Measurements from ENCODE around the gene C6orf120.

Gene C6orf120

DNA sequence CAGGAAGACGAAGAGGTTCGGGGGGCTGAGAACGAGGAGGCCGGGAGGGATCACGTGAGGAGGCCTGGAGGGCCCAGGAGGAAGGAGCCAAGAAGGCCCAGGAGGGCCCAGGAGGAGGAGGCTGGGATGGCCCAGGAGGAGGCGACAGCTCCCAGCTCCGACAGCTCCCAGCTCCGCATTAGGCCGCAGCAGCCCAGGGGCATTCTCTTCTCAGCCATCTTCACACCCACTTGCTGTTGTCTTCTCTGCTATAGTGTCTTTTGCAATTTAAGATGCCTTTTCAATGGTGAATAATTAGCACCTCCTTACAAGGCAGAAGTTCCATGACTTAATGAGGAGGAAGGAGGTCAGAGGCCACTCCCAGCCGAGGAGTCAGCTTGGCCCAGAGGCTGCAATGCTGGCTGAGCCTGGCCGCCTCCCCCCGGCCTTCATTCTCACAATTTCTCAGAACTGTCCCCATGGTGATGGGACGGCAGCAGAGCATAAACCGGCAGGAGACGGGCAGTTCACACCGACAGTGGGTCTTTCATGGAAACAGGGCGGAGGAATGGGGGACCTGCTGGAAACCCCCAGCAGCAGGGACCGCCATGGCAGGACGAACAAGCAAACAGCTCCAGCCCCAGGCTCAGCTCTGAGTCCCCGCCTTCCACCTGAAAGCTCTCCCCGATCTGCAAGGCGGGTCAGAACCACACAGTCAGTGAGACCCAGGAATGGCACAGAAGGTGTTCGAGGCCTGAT, 45.2 kb upstream of the C6orf120 start:
- H3K79me2 ChIP-seq (ENCODE audit: insufficient read depth, low read depth), result no peaks in the 10 kb centered on the region
- H3K4me2 ChIP-seq, result no peak overlapping the region
- no peak overlapping the region for H2AFZ ChIP-seq (ENCODE audit: low read depth)
- H3K27me3 ChIP-seq (ENCODE audit: insufficient read depth, low read depth), result no peaks in the 10 kb centered on the region
- TF ChIP-seq, protein P1, sequence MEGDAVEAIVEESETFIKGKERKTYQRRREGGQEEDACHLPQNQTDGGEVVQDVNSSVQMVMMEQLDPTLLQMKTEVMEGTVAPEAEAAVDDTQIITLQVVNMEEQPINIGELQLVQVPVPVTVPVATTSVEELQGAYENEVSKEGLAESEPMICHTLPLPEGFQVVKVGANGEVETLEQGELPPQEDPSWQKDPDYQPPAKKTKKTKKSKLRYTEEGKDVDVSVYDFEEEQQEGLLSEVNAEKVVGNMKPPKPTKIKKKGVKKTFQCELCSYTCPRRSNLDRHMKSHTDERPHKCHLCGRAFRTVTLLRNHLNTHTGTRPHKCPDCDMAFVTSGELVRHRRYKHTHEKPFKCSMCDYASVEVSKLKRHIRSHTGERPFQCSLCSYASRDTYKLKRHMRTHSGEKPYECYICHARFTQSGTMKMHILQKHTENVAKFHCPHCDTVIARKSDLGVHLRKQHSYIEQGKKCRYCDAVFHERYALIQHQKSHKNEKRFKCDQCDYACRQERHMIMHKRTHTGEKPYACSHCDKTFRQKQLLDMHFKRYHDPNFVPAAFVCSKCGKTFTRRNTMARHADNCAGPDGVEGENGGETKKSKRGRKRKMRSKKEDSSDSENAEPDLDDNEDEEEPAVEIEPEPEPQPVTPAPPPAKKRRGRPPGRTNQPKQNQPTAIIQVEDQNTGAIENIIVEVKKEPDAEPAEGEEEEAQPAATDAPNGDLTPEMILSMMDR (conservative IDR thresholded peaks at IDR 0.05; ENCODE audit: low read depth, low read length), result no peak
- no peaks in the 10 kb centered on the region for H4K20me1 ChIP-seq (ENCODE audit: insufficient read depth)
- H3K4me1 ChIP-seq (ENCODE audit: low read depth, poor library complexity, severe bottlenecking), result peaks cover 9% of the 10 kb centered on the region
- no peak overlapping the region for H3K27ac ChIP-seq
- H3K36me3 ChIP-seq (ENCODE audit: insufficient read depth), result no peaks in the 10 kb centered on the region
- H3K9ac ChIP-seq, result no peak overlapping the region
- no peak overlapping the region for H3K4me3 ChIP-seq (IDR thresholded peaks at IDR 0.05; ENCODE audit: insufficient read depth, low read depth, low read length)

DNA sequence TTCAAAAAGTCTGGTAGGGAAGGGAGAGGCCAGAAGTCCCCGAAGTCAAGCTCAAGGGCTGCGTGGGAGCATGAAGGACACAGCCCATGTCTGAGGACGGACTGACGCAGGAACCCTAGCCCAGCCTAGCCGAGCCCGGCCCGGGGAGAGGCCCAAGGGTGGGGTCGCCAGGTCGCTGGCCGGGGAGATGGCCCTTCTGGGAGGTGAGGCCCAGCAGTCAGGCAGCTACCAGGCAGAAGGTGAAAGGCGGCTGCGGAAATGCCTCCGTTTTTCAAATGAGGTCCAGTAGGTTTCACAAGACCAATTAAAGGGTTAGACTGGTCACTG, 44.7 kb upstream of the C6orf120 start:
- peaks cover 9% of the 10 kb centered on the region for H3K4me1 ChIP-seq (ENCODE audit: low read depth, poor library complexity, severe bottlenecking)
- no peak overlapping the region for H2AFZ ChIP-seq (ENCODE audit: low read depth)
- no peak overlapping the region for H3K4me2 ChIP-seq
- no peaks in the 10 kb centered on the region for H4K20me1 ChIP-seq (ENCODE audit: insufficient read depth)
- no peaks in the 10 kb centered on the region for H3K36me3 ChIP-seq (ENCODE audit: insufficient read depth)
- no peak overlapping the region for H3K27ac ChIP-seq
- H3K9ac ChIP-seq, result no peak overlapping the region
- no peaks in the 10 kb centered on the region for H3K79me2 ChIP-seq (ENCODE audit: insufficient read depth, low read depth)
- H3K4me3 ChIP-seq (IDR thresholded peaks at IDR 0.05; ENCODE audit: insufficient read depth, low read depth, low read length), result no peak overlapping the region
- H3K27me3 ChIP-seq (ENCODE audit: insufficient read depth, low read depth), result no peaks in the 10 kb centered on the region
- TF ChIP-seq, protein P1 (conservative IDR thresholded peaks at IDR 0.05; ENCODE audit: low read depth, low read length), result no peak

DNA sequence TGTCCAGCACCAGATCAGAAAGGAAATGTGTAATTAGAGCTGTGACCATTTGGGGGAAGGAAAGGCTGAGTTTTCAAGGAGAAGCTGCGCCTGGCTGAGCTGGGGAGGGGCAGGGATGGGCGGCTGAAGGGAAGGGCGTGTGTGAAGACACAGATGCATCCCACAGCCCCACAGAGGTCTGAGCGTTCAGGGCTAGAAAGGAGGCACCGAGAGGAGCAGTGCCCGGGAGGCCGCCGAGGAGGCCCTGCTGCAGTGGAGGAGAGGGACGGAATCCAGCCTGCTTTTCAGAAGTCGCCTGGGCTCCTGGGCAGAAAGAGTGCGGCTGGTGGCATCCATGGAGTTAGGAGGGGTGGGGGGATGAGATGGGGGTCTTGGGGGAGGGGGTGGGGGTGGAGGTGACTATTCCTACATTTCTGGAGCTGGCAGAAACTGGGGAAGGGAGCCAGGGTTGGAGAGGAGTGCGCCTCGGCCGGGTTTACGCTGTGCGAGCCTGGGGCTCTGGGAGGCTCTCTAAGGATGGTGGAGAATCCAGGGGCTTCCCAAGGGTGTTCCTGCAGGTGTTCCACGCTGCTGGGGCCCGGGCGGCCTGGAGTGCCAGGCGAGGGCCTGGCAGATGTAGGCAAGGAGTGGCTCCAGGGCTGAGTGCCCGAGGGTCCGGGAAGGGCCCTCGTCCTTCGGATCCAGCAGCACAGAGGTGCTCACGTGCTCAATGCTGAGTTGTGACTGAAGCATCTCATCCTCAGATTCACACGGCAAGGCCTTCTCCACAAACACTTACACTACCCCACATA, 41.9 kb upstream of the C6orf120 start:
- TF ChIP-seq, protein P1 (conservative IDR thresholded peaks at IDR 0.05; ENCODE audit: low read depth, low read length), result no peak
- Histone ChIP-seq H3K79me2 (ENCODE audit: insufficient read depth, low read depth) (no peaks in the 10 kb centered on the region), H3K4me3 (IDR thresholded peaks at IDR 0.05; ENCODE audit: insufficient read depth, low read depth, low read length) (no peak overlapping the region), H3K27me3 (ENCODE audit: insufficient read depth, low read depth) (no peaks in the 10 kb centered on the region), H3K9ac (no peak overlapping the region), H2AFZ (ENCODE audit: low read depth) (no peak overlapping the region), H3K4me2 (no peak overlapping the region), H4K20me1 (ENCODE audit: insufficient read depth) (no peaks in the 10 kb centered on the region), H3K4me1 (ENCODE audit: low read depth, poor library complexity, severe bottlenecking) (no peaks in the 10 kb centered on the region), H3K27ac (no peak overlapping the region), H3K36me3 (ENCODE audit: insufficient read depth) (no peaks in the 10 kb centered on the region)

DNA sequence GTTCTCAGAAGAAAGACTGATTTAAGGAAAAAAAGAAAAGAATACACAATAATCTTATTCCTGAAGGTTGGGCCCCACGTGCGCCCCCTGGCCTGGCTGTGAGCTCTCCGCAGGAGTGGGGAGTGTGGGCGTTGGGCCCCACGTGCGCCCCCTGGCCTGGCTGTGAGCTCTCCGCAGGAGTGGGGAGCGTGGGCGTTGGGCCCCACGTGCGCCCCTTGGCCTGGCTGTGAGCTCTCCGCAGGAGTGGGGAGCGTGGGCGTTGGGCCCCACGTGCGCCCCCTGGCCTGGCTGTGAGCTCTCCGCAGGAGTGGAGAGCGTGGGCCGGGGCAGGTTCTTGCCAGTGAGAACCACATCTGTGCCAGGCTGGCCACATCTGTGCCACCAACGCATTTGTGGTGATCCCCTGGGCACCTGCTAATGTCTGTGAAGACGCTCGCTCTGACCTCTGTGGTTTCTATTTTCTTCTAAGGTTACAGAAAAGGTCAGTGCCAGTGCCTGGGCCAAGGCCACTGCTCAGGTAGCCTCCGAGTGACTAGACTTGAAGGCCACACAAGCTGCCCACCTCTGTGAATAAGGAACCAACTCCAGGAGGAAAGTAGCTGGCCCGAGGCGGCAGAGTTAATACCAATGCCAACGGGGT, 41.1 kb upstream of the C6orf120 start:
- Histone ChIP-seq H3K36me3 (ENCODE audit: insufficient read depth) (no peaks in the 10 kb centered on the region), H3K27ac (no peak overlapping the region), H3K4me1 (ENCODE audit: low read depth, poor library complexity, severe bottlenecking) (no peaks in the 10 kb centered on the region)

More for the DNA sequence above, 41.1 kb upstream of the C6orf120 start:
- H3K4me2 ChIP-seq, result no peak overlapping the region
- H3K9ac ChIP-seq, result no peak overlapping the region
- no peak overlapping the region for H3K4me3 ChIP-seq (IDR thresholded peaks at IDR 0.05; ENCODE audit: insufficient read depth, low read depth, low read length)
- no peaks in the 10 kb centered on the region for H3K79me2 ChIP-seq (ENCODE audit: insufficient read depth, low read depth)
- no peak overlapping the region for H2AFZ ChIP-seq (ENCODE audit: low read depth)
- H4K20me1 ChIP-seq (ENCODE audit: insufficient read depth), result no peaks in the 10 kb centered on the region
- TF ChIP-seq, protein P1 (conservative IDR thresholded peaks at IDR 0.05; ENCODE audit: low read depth, low read length), result no peak
- no peaks in the 10 kb centered on the region for H3K27me3 ChIP-seq (ENCODE audit: insufficient read depth, low read depth)

All from KMS-11 (cell line).